GM10248 (cell line): ENCODE measurements around the gene SLC26A8.
"Not testable (repeated sequence)": the region's sequence is repeated elsewhere in the genome, so short reads cannot be mapped to it uniquely, and the experiment has no call there.

Experiments used
- CTCF ChIA-PET: fragments of 300-600 bp; sonication (Branson Sonifier 250); formaldehyde crosslinking; extraction: SDS; loops from one replicate; lab custom pipeline; 2021; ENCODE audit warnings: antibody characterized with exemption; lab: Yijun Ruan, JAX
- POLR2A ChIA-PET: fragments of 350-650 bp; sonication (Branson Sonifier 250); formaldehyde crosslinking; extraction: SDS; loops from one replicate; lab custom pipeline; 2020; ENCODE audit warnings: antibody characterized with exemption; lab: Yijun Ruan, JAX
- DNase-seq: peaks from one replicate; pipeline ENCODE4 v3.0.0; 2012; ENCODE audit errors: extremely low spot score
- CTCF ChIP-seq: IDR thresholded peaks from 2 replicates; pipeline ENCODE4 v1.5.1; 2012; ENCODE audit warnings: mild to moderate bottlenecking, low read depth; ENCODE audit errors: extremely low read depth, missing control alignments, control extremely low read depth

Gene SLC26A8

GRCh38 chr6:35948725-35949124 lies 75.7 kb downstream of the SLC26A8 start:
- CTCF ChIA-PET, result no interaction called here

GRCh38 chr6:35945650-35946025 lies 78.8 kb downstream of the SLC26A8 start:
- no peak for DNase-seq
- CTCF ChIA-PET, result no interaction called here
- TF ChIP-seq CTCF, result no peak
- POLR2A ChIA-PET, result no interaction called here

More at GRCh38 chr6:35948725-35949124, 75.7 kb downstream of the SLC26A8 start:
- no peak for DNase-seq
- TF ChIP-seq CTCF, result no peak
- POLR2A ChIA-PET, result no interaction called here

- no peak for DNase-seq
- CTCF ChIA-PET, result interaction anchor here (1.1 kb wide), 1 partner anchor 14 kb away, joined by 3 read pairs; no protein-coding TSS in a partner anchor
- POLR2A ChIA-PET, result no interaction called here
- TF ChIP-seq CTCF, result no peak
These were observed 81.1 kb downstream of the SLC26A8 start for GRCh38 chr6:35943390-35943789.

GRCh38 chr6:35942355-35942754 lies 82.1 kb downstream of the SLC26A8 start:
- ChIA-PET POLR2A (no interaction called here), CTCF (no interaction called here)
- no peak for DNase-seq
- no peak for TF ChIP-seq CTCF

- DNase-seq, CTCF ChIA-PET, POLR2A ChIA-PET: not testable (repeated sequence)
These were observed 83.3 kb downstream of the SLC26A8 start for GRCh38 chr6:35941170-35941569.

GRCh38 chr6:35940014-35940413 lies 84.4 kb downstream of the SLC26A8 start:
- POLR2A ChIA-PET, CTCF ChIA-PET: not testable (repeated sequence)

GRCh38 chr6:35939259-35939658 lies 85.2 kb downstream of the SLC26A8 start:
- POLR2A ChIA-PET, DNase-seq: not testable (repeated sequence)
- CTCF ChIA-PET, result interaction anchor here (1.0 kb wide), 1 partner anchor 156 kb away, joined by 3 read pairs; no protein-coding TSS in a partner anchor

More at GRCh38 chr6:35940014-35940413, 84.4 kb downstream of the SLC26A8 start:
- DNase-seq, result not testable (repeated sequence)

- POLR2A ChIA-PET, result no interaction called here
- CTCF ChIA-PET, result interaction anchor here (1.0 kb wide), 1 partner anchor 15 kb away, joined by 3 read pairs; the partner anchor contains the start of gene SRPK1
- DNase-seq, result no peak
- TF ChIP-seq CTCF, result no peak
These were observed 87.6 kb downstream of the SLC26A8 start for GRCh38 chr6:35936681-35937359.
